Measurements from ENCODE around the gene GYPA.
"Not testable (repeated sequence)": the region's sequence is repeated elsewhere in the genome, so short reads cannot be mapped to it uniquely, and the experiment has no call there.

- not testable (repeated sequence) for TF ChIP-seq POLR2A, CTCF (IDR thresholded peaks at IDR 0.05)
These were observed 49.3 kb downstream of the GYPA start for GRCh38 chr4:144091181-144091580.
